ENCODE results near the gene UPF2.

- TF ChIP-seq CTCF (conservative IDR thresholded peaks at IDR 0.05; ENCODE audit: low read depth, low read length) = no peak
- no peak for TF ChIP-seq EZH2 (IDR thresholded peaks at IDR 0.05; ENCODE audit: borderline replicate concordance, low read depth, low read length, poor library complexity, severe bottlenecking)
Observed at GRCh38 chr10:11975795-11976194, 66.8 kb downstream of the UPF2 start.

Measured in A673 (cell line).